Keratinocyte (primary cell): ENCODE measurements around the gene CELSR1.

Experiments
- EZH2 ChIP-seq: IDR thresholded peaks from one replicate; pipeline ENCODE4 v1.6.1; 2012; ENCODE audit warnings: inconsistent platforms, mild to moderate bottlenecking, low read length, moderate library complexity
- TF ChIP-seq, protein P1 (sequence below), 3 experiments: IDR thresholded peaks in 1 of 3; conservative IDR thresholded peaks in 1 of 3; optimal IDR thresholded peaks in 1 of 3; 2 replicates in 2 of 3; 3 replicates in 1 of 3; pipeline versions ENCODE3 to v1.5.1; 2011; ENCODE audit warnings: low read length in 3 of 3, mild to moderate bottlenecking in 3 of 3, moderate library complexity in 2 of 3, control low read depth in 1 of 3, inconsistent platforms in 1 of 3; ENCODE audit not compliant: insufficient read depth in 2 of 3; ENCODE audit errors: extremely low read depth in 1 of 3

DNA sequence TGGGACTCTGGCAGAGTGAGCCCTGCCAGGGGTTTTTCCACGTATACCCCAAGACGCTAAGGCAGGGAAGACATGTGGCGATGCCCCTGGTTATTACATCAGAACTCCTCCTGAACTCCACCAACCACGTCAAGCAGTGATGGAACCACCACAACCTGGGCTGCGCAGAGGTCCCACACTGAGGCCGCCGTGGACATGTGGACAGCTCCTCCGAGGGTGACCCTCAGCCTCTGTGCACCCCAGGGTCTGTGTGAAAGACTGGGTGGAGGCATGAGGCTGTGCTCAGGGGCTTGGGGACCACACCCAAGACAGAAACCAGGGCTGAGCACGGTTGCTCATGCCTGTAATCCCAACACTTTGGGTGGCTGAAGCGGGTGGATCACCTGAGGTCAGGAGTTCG is 149.7 kb downstream of the CELSR1 start:
- no peak for TF ChIP-seq EZH2
- TF ChIP-seq, protein P1, sequence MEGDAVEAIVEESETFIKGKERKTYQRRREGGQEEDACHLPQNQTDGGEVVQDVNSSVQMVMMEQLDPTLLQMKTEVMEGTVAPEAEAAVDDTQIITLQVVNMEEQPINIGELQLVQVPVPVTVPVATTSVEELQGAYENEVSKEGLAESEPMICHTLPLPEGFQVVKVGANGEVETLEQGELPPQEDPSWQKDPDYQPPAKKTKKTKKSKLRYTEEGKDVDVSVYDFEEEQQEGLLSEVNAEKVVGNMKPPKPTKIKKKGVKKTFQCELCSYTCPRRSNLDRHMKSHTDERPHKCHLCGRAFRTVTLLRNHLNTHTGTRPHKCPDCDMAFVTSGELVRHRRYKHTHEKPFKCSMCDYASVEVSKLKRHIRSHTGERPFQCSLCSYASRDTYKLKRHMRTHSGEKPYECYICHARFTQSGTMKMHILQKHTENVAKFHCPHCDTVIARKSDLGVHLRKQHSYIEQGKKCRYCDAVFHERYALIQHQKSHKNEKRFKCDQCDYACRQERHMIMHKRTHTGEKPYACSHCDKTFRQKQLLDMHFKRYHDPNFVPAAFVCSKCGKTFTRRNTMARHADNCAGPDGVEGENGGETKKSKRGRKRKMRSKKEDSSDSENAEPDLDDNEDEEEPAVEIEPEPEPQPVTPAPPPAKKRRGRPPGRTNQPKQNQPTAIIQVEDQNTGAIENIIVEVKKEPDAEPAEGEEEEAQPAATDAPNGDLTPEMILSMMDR (optimal IDR thresholded peaks at IDR 0.05 in 1 of 3, IDR thresholded peaks at IDR 0.05 in 1 of 3, conservative IDR thresholded peaks at IDR 0.05 in 1 of 3; ENCODE audit: extremely low read depth in 1 of 3, insufficient read depth in 2 of 3, low read length in 3 of 3), result no peak
